ENCODE data around the gene METTL24.
"Not testable (repeated sequence)": the region's sequence is repeated elsewhere in the genome, so short reads cannot be mapped to it uniquely, and the experiment has no call there.

Gene METTL24

DNA sequence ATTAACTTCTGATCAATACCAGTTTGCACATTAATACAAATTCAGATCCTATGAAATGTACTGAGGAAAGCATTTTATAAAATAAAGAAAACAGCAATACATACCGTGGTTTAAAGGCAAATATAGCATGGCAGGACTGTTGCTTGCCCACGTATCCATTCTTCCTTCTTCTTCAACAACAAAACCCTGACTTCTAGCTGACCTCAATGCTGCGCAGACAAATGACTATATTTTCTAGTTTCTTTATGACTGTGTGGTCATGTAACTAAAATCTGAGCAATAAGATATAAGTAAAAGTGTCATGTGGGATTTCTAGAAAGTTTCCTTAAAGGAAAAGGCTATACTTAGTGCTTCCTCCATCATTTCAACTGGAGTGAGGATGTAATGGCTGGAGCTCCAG, 92.9 kb downstream of the METTL24 start:
- Histone ChIP-seq H3K4me1 (ENCODE audit: control insufficient read depth, insufficient read depth, low read length) (peaks cover 11% of the 10 kb centered on the region), H3K9me3 (ENCODE audit: control insufficient read depth, insufficient read depth, low read depth, low read length) (no peaks in the 10 kb centered on the region; the same call in 1 of the 2 replicates), H3K36me3 (ENCODE audit: control insufficient read depth, insufficient read depth, low read length) (no peaks in the 10 kb centered on the region), H3K9ac (ENCODE audit: low read length) (no peak overlapping the region), H3K27me3 (ENCODE audit: control insufficient read depth, insufficient read depth, low read length) (no peaks in the 10 kb centered on the region), H3K27ac (ENCODE audit: low read depth, low read length) (no peak overlapping the region), H3K4me3 (ENCODE audit: low read depth, low read length) (no peak overlapping the region)

DNA sequence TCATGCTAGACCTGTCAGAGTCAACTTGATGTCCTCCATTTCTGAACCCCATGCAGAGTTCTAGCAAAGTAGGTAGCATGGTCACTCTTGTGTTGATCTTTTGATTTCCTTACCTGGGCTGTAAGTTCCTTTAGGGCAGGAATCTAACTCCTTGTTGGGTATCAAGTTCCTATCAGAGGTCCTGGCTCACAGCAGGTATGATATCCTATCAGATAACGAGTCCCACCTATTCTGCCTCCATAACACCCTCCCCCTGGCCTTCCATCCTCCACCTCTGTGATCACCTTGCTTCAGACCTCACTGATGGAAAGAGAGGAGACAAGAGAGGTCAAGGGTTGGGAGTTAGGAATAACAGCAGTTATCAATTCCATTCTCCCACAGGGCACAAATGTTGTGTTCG, 101.8 kb downstream of the METTL24 start:
- no peaks in the 10 kb centered on the region for H3K27me3 ChIP-seq (ENCODE audit: control insufficient read depth, insufficient read depth, low read length)
- H3K36me3 ChIP-seq (ENCODE audit: control insufficient read depth, insufficient read depth, low read length): no peaks in the 10 kb centered on the region
- no peak overlapping the region for H3K27ac ChIP-seq (ENCODE audit: low read depth, low read length)
- no peaks in the 10 kb centered on the region for H3K4me1 ChIP-seq (ENCODE audit: control insufficient read depth, insufficient read depth, low read length)
- peaks cover 15% of the 10 kb centered on the region for H3K9me3 ChIP-seq (ENCODE audit: control insufficient read depth, insufficient read depth, low read depth, low read length)
- no peak overlapping the region for H3K9ac ChIP-seq (ENCODE audit: low read length)
- no peak overlapping the region for H3K4me3 ChIP-seq (ENCODE audit: low read depth, low read length)

DNA sequence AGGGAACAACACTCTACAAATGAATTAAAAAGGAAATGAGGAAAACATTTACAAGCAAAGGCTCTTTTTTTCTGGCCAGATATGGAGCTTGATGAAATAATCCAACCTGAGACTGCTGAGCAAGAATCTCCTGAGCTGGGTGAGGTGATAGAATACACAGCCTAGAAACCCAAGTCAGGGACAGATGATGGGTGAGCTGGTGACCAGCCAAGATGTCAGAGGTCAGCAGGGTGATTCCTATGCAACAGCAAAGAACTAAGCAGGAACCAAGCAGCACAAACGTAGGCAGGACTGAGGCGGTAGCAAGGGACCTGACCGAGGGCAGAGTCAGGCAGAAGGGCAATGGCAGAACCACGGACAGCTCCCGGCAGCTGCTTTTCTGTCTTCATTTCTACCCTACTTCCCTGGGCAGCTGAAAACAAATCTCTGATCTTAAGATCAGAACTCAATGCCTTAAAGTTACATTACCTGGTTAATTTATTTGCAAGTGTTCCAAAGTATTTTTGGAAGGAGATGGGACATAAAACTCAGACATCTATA, 102.9 kb downstream of the METTL24 start:
- H3K27ac ChIP-seq (ENCODE audit: low read depth, low read length): no peak overlapping the region
- H3K4me3 ChIP-seq (ENCODE audit: low read depth, low read length): no peak overlapping the region
- H3K27me3 ChIP-seq (ENCODE audit: control insufficient read depth, insufficient read depth, low read length): no peaks in the 10 kb centered on the region

DNA sequence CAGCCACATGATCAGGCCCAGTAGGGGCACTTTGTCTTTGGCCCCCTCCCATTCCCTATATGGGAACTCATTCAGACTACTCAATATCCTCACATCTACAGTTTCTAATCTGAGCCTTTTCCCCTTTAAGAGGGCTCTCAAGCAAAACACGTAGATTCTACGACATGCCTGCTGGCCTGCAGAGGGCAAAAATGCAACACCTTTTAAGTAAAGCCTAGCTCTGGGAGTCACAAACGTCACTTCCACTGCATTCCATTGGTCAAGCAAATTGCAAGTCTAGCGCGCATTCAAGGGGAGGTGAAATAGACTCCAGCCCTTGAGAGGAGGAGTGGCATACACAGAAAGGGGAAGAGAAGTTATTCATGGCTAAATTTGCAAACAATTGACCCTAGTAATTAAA, 107.3 kb downstream of the METTL24 start:
- H3K36me3 ChIP-seq (ENCODE audit: control insufficient read depth, insufficient read depth, low read length): no peaks in the 10 kb centered on the region
- H3K4me1 ChIP-seq (ENCODE audit: control insufficient read depth, insufficient read depth, low read length): peaks cover 5% of the 10 kb centered on the region; the same call in 1 of the 2 replicates
- no peak overlapping the region for H3K27ac ChIP-seq (ENCODE audit: low read depth, low read length)

More for the DNA sequence above, 102.9 kb downstream of the METTL24 start:
- Histone ChIP-seq H3K9ac (ENCODE audit: low read length) (no peak overlapping the region), H3K4me1 (ENCODE audit: control insufficient read depth, insufficient read depth, low read length) (no peaks in the 10 kb centered on the region), H3K36me3 (ENCODE audit: control insufficient read depth, insufficient read depth, low read length) (no peaks in the 10 kb centered on the region), H3K9me3 (ENCODE audit: control insufficient read depth, insufficient read depth, low read depth, low read length) (peaks cover 15% of the 10 kb centered on the region)

DNA sequence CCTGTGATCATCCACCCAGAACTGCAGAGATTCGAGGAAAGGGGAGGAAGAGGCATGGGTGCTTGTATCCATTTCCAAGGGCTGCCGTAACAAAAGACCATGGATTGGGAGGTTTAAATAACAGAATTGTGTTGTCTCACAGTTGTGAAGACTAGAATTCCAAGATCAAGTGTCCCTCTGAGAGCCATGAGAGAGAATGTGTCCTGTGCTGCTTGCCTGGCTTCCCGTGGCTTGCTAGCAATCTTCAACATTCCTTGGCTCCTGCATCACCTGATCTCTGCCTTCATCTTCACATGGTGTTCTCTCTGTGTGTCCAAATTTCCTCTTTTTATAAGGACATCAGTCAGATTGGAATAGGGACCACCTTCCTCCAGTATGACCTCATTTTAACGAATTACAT, 108.1 kb downstream of the METTL24 start:
- Histone ChIP-seq H3K27me3 (ENCODE audit: control insufficient read depth, insufficient read depth, low read length) (no peaks in the 10 kb centered on the region), H3K4me1 (ENCODE audit: control insufficient read depth, insufficient read depth, low read length) (peaks cover 5% of the 10 kb centered on the region; the same call in 1 of the 2 replicates), H3K9me3 (ENCODE audit: control insufficient read depth, insufficient read depth, low read depth, low read length) (no peaks in the 10 kb centered on the region), H3K27ac (ENCODE audit: low read depth, low read length) (no peak overlapping the region), H3K9ac (ENCODE audit: low read length) (no peak overlapping the region), H3K36me3 (ENCODE audit: control insufficient read depth, insufficient read depth, low read length) (no peaks in the 10 kb centered on the region), H3K4me3 (ENCODE audit: low read depth, low read length) (no peak overlapping the region)

More for the DNA sequence above, 107.3 kb downstream of the METTL24 start:
- H3K9ac ChIP-seq (ENCODE audit: low read length): no peak overlapping the region
- no peaks in the 10 kb centered on the region for H3K27me3 ChIP-seq (ENCODE audit: control insufficient read depth, insufficient read depth, low read length)
- H3K9me3 ChIP-seq (ENCODE audit: control insufficient read depth, insufficient read depth, low read depth, low read length): no peaks in the 10 kb centered on the region
- H3K4me3 ChIP-seq (ENCODE audit: low read depth, low read length): no peak overlapping the region

DNA sequence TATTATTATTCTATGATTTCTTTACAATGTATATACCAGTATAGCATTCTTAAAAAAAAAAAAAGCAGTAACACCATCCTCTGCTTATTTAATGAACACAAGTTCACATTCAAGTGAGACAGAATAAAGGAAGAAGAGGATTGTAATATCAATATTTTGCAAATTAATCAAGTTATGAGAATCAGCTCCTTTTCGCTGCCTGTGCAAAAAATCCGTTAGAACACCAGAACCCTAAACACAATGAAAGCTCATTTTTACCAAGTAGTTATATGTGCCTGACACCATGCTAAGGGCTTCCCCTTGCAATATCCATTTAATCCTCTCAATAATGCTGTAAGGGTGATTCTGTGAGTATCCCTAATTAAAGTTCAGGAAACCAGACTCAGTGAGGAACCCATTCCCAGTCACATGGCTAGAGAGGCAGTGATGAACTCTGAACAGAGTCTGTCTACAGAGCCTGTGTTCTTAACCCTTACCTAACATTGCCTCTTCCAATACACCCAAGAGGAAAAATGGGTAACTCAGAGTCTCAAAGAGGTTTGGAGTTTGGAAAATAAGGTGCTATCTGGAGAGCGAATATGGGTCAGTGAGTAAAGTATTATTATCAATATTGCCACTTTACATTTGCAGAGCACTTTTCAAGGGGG, 111.1 kb downstream of the METTL24 start:
- no peaks in the 10 kb centered on the region for H3K36me3 ChIP-seq (ENCODE audit: control insufficient read depth, insufficient read depth, low read length)
- H3K4me3 ChIP-seq (ENCODE audit: low read depth, low read length): no peak overlapping the region
- no peak overlapping the region for H3K9ac ChIP-seq (ENCODE audit: low read length)
- peaks cover 5% of the 10 kb centered on the region; the same call in 1 of the 2 replicates for H3K4me1 ChIP-seq (ENCODE audit: control insufficient read depth, insufficient read depth, low read length)
- no peak overlapping the region for H3K27ac ChIP-seq (ENCODE audit: low read depth, low read length)
- H3K9me3 ChIP-seq (ENCODE audit: control insufficient read depth, insufficient read depth, low read depth, low read length): no peaks in the 10 kb centered on the region
- no peaks in the 10 kb centered on the region for H3K27me3 ChIP-seq (ENCODE audit: control insufficient read depth, insufficient read depth, low read length)

DNA sequence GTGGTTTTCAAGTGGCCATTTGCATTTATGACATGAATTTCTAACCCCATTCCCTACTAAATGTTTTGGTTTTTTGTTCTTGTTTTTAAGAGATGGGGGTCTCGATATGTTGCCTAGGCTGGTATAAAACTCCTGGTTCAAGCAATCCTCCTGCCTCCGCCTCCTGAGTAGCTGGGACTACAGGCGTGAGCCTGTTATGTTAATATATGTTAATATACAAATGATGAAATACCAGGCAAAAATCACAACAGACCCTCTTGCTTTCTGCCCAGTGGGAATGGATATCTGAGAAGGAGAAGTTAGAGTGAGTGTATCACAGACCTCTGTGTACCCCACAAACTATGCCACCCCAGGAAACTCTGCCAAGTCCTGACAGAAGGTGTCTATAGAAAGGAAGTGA, 111.8 kb downstream of the METTL24 start:
- no peak overlapping the region for H3K27ac ChIP-seq (ENCODE audit: low read depth, low read length)
- H3K4me1 ChIP-seq (ENCODE audit: control insufficient read depth, insufficient read depth, low read length): peaks cover 5% of the 10 kb centered on the region; the same call in 1 of the 2 replicates
- H3K9ac ChIP-seq (ENCODE audit: low read length): no peak overlapping the region
- no peaks in the 10 kb centered on the region for H3K36me3 ChIP-seq (ENCODE audit: control insufficient read depth, insufficient read depth, low read length)
- no peaks in the 10 kb centered on the region for H3K27me3 ChIP-seq (ENCODE audit: control insufficient read depth, insufficient read depth, low read length)
- H3K4me3 ChIP-seq (ENCODE audit: low read depth, low read length): no peak overlapping the region
- H3K9me3 ChIP-seq (ENCODE audit: control insufficient read depth, insufficient read depth, low read depth, low read length): no peaks in the 10 kb centered on the region

DNA sequence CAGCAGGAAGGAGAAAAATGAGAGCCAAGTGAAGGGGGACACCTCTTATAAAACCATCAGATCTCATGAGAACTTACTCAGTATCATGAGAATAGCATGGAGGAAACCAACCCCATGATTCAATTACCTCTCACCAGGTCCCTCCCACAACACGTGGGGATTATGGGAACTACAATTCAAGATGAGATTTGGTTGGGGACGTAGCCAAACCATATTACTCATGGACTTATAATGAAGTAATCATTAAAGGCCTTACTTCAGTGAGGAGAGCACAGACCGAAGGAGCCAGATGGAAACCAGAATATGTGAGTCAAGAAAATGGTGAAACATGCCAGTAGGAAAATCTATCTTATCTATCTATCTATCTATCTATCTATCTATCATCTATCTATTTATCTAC, 113.5 kb downstream of the METTL24 start:
- not testable (repeated sequence) for H3K4me3 ChIP-seq (ENCODE audit: low read depth, low read length); H3K4me1 ChIP-seq (ENCODE audit: control insufficient read depth, insufficient read depth, low read length); H3K27ac ChIP-seq (ENCODE audit: low read depth, low read length); H3K9me3 ChIP-seq (ENCODE audit: control insufficient read depth, insufficient read depth, low read depth, low read length); H3K36me3 ChIP-seq (ENCODE audit: control insufficient read depth, insufficient read depth, low read length); H3K27me3 ChIP-seq (ENCODE audit: control insufficient read depth, insufficient read depth, low read length); H3K9ac ChIP-seq (ENCODE audit: low read length)

DNA sequence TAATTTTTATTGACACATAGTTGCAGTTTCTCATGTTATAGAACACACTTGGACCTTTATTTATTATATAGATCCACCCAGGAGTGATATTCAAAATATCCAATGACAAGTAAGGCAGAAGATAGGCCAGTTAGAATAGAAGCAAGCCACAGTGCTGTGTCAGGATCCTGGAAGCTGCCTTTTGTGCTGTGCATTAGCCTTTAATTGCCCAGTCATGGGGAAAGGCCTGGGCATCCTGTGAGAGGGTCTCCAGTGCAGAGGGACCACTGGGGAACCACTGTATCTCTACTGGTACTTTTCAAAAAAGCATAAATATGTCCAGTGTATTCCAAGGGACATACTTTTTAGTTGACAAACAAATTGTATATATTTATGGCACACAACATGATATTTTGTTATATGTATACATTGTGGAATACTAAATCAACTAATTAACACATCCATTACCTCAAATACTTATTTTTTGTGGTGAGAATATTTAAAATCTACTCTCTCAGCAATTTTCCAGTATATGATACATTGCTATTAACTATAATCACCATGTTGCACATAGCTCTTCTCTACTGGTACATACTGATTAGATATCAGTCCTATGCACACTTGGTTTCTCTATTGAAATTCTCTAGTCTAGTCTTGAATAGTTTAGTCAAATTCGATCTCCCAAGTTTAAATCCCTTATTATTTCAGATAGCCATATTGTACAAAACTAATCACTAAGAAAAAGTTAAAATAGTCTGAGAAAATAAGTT, 118.4 kb downstream of the METTL24 start:
- Histone ChIP-seq H3K4me1 (ENCODE audit: control insufficient read depth, insufficient read depth, low read length) (no peaks in the 10 kb centered on the region), H3K9me3 (ENCODE audit: control insufficient read depth, insufficient read depth, low read depth, low read length) (no peaks in the 10 kb centered on the region), H3K36me3 (ENCODE audit: control insufficient read depth, insufficient read depth, low read length) (no peaks in the 10 kb centered on the region), H3K27ac (ENCODE audit: low read depth, low read length) (no peak overlapping the region), H3K27me3 (ENCODE audit: control insufficient read depth, insufficient read depth, low read length) (no peaks in the 10 kb centered on the region), H3K9ac (ENCODE audit: low read length) (no peak overlapping the region), H3K4me3 (ENCODE audit: low read depth, low read length) (no peak overlapping the region)

DNA sequence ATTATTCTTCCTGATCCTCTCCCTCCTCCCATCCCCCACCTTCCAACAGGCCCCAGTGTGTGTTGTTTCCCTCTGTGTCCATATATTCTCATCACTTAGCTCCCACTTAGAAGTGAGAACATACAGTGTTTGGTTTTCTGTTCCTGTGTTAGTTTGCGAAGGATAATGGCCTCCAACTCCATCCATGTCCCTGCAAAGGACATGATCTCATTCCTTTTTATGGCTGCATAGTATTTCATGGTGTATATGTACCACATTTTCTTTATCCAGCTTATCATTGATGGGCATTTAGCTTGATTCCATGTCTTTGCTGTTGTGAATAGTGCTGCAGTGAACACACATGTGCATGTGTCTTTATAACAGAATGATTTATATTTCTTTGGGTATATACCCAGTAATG, 122.1 kb downstream of the METTL24 start:
- H3K9ac ChIP-seq (ENCODE audit: low read length); H3K27me3 ChIP-seq (ENCODE audit: control insufficient read depth, insufficient read depth, low read length); H3K27ac ChIP-seq (ENCODE audit: low read depth, low read length); H3K4me1 ChIP-seq (ENCODE audit: control insufficient read depth, insufficient read depth, low read length); H3K9me3 ChIP-seq (ENCODE audit: control insufficient read depth, insufficient read depth, low read depth, low read length); H3K4me3 ChIP-seq (ENCODE audit: low read depth, low read length); H3K36me3 ChIP-seq (ENCODE audit: control insufficient read depth, insufficient read depth, low read length): not testable (repeated sequence)

DNA sequence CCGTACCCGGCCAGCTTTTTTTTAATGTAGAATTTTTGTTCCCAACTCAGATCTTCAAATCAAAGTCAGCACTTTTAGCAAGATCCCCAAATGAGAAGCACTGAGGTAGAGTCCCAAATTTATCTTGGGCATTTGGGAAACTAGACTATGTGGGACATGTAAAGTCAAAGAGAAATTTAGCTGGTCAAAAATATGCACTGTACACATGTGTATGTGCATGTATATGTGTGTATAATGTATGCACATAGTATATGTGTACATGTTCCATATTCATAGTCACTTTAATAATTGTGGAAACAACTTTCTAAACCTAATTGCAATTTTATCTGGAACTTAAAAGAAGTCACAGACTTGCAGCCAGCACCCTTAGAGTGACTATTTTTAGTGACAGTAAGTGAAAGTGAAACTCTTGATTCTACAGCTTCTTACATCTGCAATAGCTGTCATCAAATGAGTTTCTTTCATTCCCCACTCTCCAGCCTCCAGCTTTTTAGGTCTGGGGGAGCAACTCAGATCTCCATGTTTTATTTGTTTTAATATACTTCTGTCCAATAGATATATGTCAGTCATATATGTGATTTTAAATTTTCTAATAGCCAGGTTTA, 124.3 kb downstream of the METTL24 start:
- Histone ChIP-seq H3K9ac (ENCODE audit: low read length) (no peak overlapping the region), H3K4me3 (ENCODE audit: low read depth, low read length) (no peak overlapping the region), H3K27ac (ENCODE audit: low read depth, low read length) (no peak overlapping the region), H3K4me1 (ENCODE audit: control insufficient read depth, insufficient read depth, low read length) (no peaks in the 10 kb centered on the region), H3K9me3 (ENCODE audit: control insufficient read depth, insufficient read depth, low read depth, low read length) (no peaks in the 10 kb centered on the region), H3K27me3 (ENCODE audit: control insufficient read depth, insufficient read depth, low read length) (no peaks in the 10 kb centered on the region), H3K36me3 (ENCODE audit: control insufficient read depth, insufficient read depth, low read length) (peaks cover 11% of the 10 kb centered on the region)

All from HUES6 (cell line).